Stomach (tissue), 9 donors: ENCODE results near the gene SLC28A1. TPM values are rescaled to one million over a fixed set of nuclear protein-coding genes. Genes with fewer than 3 reads are reported as not detected.
A peak's percentile ranks its signal among the peaks of the same experiment; 100 is the strongest.
"Not testable (repeated sequence)": the region's sequence is repeated elsewhere in the genome, so short reads cannot be mapped to it uniquely, and the experiment has no call there.

ENCODE experiments used
- DNase-seq, 2 donors: peaks; one replicate each; pipeline versions ENCODE4 v3.0.0 to v3.0.0-alpha.2; 2013 to 2019
- H3K27ac ChIP-seq, 5 donors: fragments of 200-600 bp in 4 of 5; sonication (generic) in 4 of 5; one replicate each; pipeline ENCODE4 v1.5.1; 2013 to 2019; ENCODE audit warnings: mild to moderate bottlenecking in 1 of 5, moderate library complexity in 1 of 5
- H3K27me3 ChIP-seq, 3 donors: fragments of 200-600 bp; sonication (generic); one replicate each; pipeline ENCODE4 v1.5.1; 2017 to 2019; ENCODE audit warnings: mixed run types in 1 of 3
- H3K36me3 ChIP-seq, 4 donors: fragments of 200-600 bp; sonication (generic); 1 replicate in 3 of 4; 2 replicates in 1 of 4; pipeline ENCODE4 v1.5.1; 2016 to 2019
- H3K4me1 ChIP-seq, 4 donors: fragments of 200-600 bp; sonication (generic); one replicate each; pipeline ENCODE4 v1.5.1; 2016 to 2019
- H3K4me3 ChIP-seq, 4 donors: fragments of 200-600 bp; sonication (generic) in 3 of 4; one replicate each; pipeline ENCODE4 v1.5.1; 2016 to 2019; ENCODE audit warnings: mild to moderate bottlenecking in 1 of 4
- H3K9me3 ChIP-seq, 4 donors: fragments of 200-600 bp; sonication (generic); one replicate each; pipeline ENCODE4 v1.5.1; 2016 to 2019
- EP300 ChIP-seq: sonication (generic); formaldehyde crosslinking; IDR thresholded peaks from one replicate; pipeline ENCODE4 v1.6.1; 2017; ENCODE audit warnings: antibody characterized with exemption
- POLR2A ChIP-seq, 4 donors: fragments of 450-650 bp; IDR thresholded peaks; one replicate each; pipeline ENCODE4 v1.6.1; 2016; ENCODE audit warnings: antibody characterized with exemption in 4 of 4, control low read depth in 2 of 4, mild to moderate bottlenecking in 1 of 4, moderate library complexity in 1 of 4
- POLR2AphosphoS5 ChIP-seq, 3 donors: sonication (generic); formaldehyde crosslinking; IDR thresholded peaks; one replicate each; pipeline ENCODE4 v1.6.1; 2016; ENCODE audit warnings: antibody characterized with exemption in 3 of 3
- WGBS, 5 donors: extraction: QIAGEN DNeasy Blood & Tissue Kit in 3 of 5; methylation state at CpG; one replicate each; pipeline versions ENCODE4 v1.1.5 to v1.1.7; 2013 to 2018; 5-methylcytosine and 5-hydroxymethylcytosine counted together
- intact Hi-C: fragments of 100-400 bp; cut with DNase I; formaldehyde crosslinking; loops from one replicate; pipeline ENCODE4 v1.15.1; 2023; ENCODE audit warnings: low total_unique reads
- polyA plus RNA-seq, 3 donors: library from polyadenylated mRNA; stranded (reverse); fragments of 200-250 nt; gene quantifications; one replicate each; pipeline ENCODE4 v1.2.3, GENCODE V29; 2013
- total RNA-seq, 5 donors: library from RNA; depleted of rRNA; stranded (reverse); fragments of >200 nt; gene quantifications; one replicate each; pipeline versions ENCODE4 v1.1.0 to v1.2.3, GENCODE V29; 2014 to 2016
- TF ChIP-seq, protein P1 (sequence below), 7 experiments: fragments of 450-650 bp in 4 of 7; fragments of 200-600 bp in 3 of 7; sonication (generic) in 3 of 7; IDR thresholded peaks; one replicate each; pipeline ENCODE4 v1.5.1; 2016 to 2019; ENCODE audit warnings: antibody characterized with exemption in 7 of 7, control low read depth in 2 of 7, mild to moderate bottlenecking in 1 of 7
- donor health status: healthy with polysubstance abuse.
- donor health status: Bipolar disorder and iron deficiency.
- donor health status: healthy.

The SLC28A1 gene
- total and polyA plus RNA-seq, 8 donors: 0.92 TPM; not detected in 7

DNA sequence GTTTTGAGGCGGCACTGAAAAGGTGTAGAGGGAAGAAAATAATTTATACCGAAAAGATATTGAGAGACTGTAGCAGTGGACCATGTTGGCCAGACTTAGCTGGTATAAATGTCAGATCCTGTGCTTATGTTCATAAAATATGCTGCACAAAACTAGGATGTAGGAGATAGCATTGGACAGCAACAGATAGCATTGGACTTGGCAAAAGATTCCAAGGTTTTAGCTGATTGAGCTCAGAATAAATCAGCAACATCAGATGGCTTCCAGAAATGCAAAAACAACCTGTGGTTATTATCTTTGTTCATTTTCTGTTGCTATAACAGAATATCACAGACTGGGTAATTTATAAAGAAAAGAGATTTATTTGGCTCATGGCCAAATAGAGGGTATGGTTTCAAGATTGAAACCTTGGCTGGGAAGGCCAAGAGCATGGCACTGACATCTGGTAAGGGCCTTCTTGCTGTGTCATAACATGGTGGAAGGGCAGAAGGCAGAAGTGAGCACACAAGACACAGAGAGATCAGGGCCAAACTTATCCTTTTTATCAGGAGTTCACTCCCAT is 34.7 kb downstream of the SLC28A1 start:
- Histone ChIP-seq H3K36me3 (no peaks in the 10 kb centered on the region), H3K4me1 (peaks cover under 1 to 16% (median 14%) of the 10 kb centered on the region in 4 donors), H3K27ac (no peak overlapping the region), H3K27me3 (no peaks in the 10 kb centered on the region), H3K9me3 (no peaks in the 10 kb centered on the region), H3K4me3 (no peak overlapping the region)
- DNase-seq: no peak
- TF ChIP-seq POLR2A (IDR thresholded peaks at IDR 0.05): no peak
- no peak for TF ChIP-seq EP300
- TF ChIP-seq, protein P1, sequence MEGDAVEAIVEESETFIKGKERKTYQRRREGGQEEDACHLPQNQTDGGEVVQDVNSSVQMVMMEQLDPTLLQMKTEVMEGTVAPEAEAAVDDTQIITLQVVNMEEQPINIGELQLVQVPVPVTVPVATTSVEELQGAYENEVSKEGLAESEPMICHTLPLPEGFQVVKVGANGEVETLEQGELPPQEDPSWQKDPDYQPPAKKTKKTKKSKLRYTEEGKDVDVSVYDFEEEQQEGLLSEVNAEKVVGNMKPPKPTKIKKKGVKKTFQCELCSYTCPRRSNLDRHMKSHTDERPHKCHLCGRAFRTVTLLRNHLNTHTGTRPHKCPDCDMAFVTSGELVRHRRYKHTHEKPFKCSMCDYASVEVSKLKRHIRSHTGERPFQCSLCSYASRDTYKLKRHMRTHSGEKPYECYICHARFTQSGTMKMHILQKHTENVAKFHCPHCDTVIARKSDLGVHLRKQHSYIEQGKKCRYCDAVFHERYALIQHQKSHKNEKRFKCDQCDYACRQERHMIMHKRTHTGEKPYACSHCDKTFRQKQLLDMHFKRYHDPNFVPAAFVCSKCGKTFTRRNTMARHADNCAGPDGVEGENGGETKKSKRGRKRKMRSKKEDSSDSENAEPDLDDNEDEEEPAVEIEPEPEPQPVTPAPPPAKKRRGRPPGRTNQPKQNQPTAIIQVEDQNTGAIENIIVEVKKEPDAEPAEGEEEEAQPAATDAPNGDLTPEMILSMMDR (IDR thresholded peaks at IDR 0.05): no peak
- TF ChIP-seq POLR2AphosphoS5 (IDR thresholded peaks at IDR 0.05): no peak
- WGBS, 5 donors: 85 to 96% (median 94%) methylated on average over 2 of the region's 2 CpGs
- intact Hi-C loops: no loop called here

DNA sequence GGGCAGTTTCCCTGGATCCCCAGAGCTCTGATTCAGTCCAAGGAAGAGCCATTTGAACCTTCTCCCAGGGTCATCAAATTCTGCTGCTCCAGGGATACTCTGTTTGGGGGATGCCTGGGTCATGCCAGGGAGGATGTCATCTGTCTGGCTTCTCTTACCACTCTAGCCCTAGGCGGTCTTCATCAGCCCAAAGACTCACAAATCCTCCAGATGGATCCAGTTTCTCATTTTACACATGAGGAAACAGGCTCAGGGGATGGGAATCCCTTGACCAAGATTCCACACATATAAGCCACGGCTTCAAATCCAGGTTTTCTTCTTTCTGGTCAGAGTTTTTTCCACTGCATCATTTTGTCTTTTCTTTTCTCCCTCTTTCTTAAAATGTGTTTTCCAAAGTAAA is 36.7 kb downstream of the SLC28A1 start:
- DNase-seq: no peak
- no peak overlapping the region for H3K27ac ChIP-seq
- 85 to 97% (median 90%) methylated on average over 2 of the region's 2 CpGs for WGBS, 5 donors
- peaks cover 3 to 13% (median 4%) of the 10 kb centered on the region in 4 donors for H3K4me1 ChIP-seq
- no peaks in the 10 kb centered on the region for H3K27me3 ChIP-seq
- no peaks in the 10 kb centered on the region for H3K9me3 ChIP-seq
- intact Hi-C loops: no loop called here
- TF ChIP-seq, protein P1 (IDR thresholded peaks at IDR 0.05): no peak
- TF ChIP-seq POLR2A (IDR thresholded peaks at IDR 0.05): no peak
- TF ChIP-seq POLR2AphosphoS5 (IDR thresholded peaks at IDR 0.05): no peak
- no peak for TF ChIP-seq EP300
- H3K4me3 ChIP-seq: no peak overlapping the region
- no peaks in the 10 kb centered on the region for H3K36me3 ChIP-seq

DNA sequence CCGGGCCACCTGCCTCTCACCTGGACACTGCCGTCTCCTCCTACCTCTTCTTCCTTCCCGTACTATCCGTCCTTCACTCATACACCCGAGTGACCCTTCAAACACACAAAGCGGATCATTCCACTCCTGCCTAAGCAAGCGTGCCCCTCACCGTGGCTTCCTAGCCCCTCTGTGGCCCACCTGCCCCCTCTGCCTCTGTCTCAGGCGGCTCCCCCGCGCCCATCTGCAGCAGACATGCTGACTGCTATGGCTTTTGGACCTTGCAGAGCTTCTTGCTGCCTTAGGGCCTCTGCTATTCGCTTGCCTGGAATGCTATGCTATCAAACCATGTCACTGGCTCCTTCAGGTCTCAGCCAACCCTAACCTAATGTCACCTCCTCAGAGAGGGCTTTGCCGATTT is 38.1 kb downstream of the SLC28A1 start:
- Histone ChIP-seq H3K36me3 (no peaks in the 10 kb centered on the region), H3K4me3 (no peak overlapping the region), H3K9me3 (no peaks in the 10 kb centered on the region), H3K27ac (no peak overlapping the region), H3K27me3 (no peaks in the 10 kb centered on the region), H3K4me1 (peaks cover 4 to 15% (median 5%) of the 10 kb centered on the region in 4 donors)
- DNase-seq: no peak
- intact Hi-C loops: no loop called here
- WGBS, 5 donors: 85 to 98% (median 92%) methylated on average over 13 of the region's 13 CpGs
- TF ChIP-seq EP300: no peak
- TF ChIP-seq POLR2AphosphoS5 (IDR thresholded peaks at IDR 0.05): no peak
- TF ChIP-seq, protein P1 (IDR thresholded peaks at IDR 0.05): no peak
- no peak for TF ChIP-seq POLR2A (IDR thresholded peaks at IDR 0.05)

DNA sequence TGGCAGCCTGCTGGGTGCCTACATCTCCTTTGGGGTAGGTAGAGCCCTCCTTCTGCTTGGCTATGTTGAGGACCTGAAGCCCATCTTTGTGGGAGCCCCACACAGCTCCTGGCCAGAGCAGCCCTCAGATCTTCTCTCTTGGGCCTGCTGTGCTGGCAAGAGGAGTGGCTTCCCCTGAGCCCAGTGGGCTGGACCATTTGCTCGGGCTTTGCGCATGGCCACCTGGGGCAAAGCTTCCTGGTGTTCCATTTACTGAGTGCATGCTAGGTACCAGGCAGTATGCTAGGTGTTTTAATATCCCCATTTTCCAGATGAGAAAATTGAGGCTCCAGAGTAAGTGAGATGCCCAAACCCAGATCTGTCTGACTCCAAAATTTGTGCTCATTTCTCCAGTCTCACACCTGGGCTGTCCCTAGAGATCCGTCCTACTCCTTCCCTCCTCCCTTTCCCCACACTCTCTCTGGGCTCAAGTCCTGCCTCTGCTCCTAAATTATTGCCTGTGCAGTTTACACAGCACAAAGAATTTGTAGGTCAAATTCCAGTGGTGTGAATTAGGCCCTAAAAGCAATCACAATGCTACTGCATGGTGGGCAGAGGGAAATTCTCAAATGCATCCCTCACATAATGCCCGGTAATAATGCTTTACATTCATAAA is 39.7 kb downstream of the SLC28A1 start:
- WGBS, 5 donors: 60 to 84% (median 73%) methylated on average over 4 of the region's 4 CpGs

DNA sequence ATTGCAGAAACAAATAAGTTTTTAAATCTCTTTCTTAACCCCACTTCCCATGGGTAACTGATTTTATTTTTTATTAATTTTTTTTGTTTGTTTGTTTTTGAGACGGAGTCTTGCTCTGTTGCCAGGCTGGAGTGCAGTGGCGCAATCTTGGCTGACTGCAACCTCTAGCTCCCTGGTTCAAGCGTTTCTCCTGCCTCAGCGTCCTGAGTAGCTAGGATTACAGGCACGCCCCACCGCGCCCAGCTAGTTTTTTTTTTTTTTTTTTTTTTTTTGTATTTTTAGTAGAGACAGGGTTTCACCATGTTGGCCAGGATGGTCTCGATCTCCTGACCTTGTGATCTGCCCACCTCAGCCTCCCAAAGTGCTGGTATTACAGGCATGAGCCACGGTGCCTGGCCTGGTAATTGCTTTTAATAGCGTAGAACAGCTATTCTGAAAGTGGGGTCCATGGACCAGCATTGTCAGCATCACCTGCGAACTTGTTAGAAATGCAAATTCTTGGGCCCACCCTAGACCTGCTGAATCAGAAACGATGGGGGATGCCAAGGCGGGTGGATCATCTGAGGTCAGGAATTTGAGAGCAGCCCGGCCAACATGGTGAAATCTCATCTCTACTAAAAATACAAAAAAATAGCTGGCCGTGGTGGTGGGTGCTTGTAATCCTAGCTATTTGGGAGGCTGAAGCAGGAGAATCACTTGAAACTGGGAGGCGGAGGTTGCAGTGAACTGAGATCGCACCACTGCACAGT is 40.5 kb downstream of the SLC28A1 start:
- H3K36me3 ChIP-seq, H3K4me3 ChIP-seq, H3K9me3 ChIP-seq, intact Hi-C loops, H3K27ac ChIP-seq, H3K27me3 ChIP-seq: not testable (repeated sequence)
- DNase-seq: peak in 1 of 2 donors; percentile 44
- WGBS, 5 donors: 63 to 74% (median 68%) methylated on average over 17 of the region's 17 CpGs
- peaks cover 7 to 38% (median 13%) of the 10 kb centered on the region in 4 donors for H3K4me1 ChIP-seq

More for the DNA sequence above, 39.7 kb downstream of the SLC28A1 start:
- intact Hi-C loops: no loop called here
- Histone ChIP-seq H3K27ac (no peak overlapping the region), H3K36me3 (no peaks in the 10 kb centered on the region), H3K4me3 (no peak overlapping the region), H3K27me3 (no peaks in the 10 kb centered on the region), H3K4me1 (peaks cover 7 to 30% (median 11%) of the 10 kb centered on the region in 4 donors), H3K9me3 (no peaks in the 10 kb centered on the region)
- DNase-seq: no peak
- TF ChIP-seq POLR2A (IDR thresholded peaks at IDR 0.05) (no peak), POLR2AphosphoS5 (IDR thresholded peaks at IDR 0.05) (no peak), EP300 (no peak)
- TF ChIP-seq, protein P1 (IDR thresholded peaks at IDR 0.05): no peak
